ENCODE results near the gene DCLK2.

- TF ChIP-seq USF2 (IDR thresholded peaks at IDR 0.05; ENCODE audit: borderline replicate concordance, low read depth, low read length) (no peak), CTCF (IDR thresholded peaks at IDR 0.05) (no peak), MAX (IDR thresholded peaks at IDR 0.05; ENCODE audit: low read depth) (no peak), CHD2 (IDR thresholded peaks at IDR 0.05; ENCODE audit: low read length, partially characterized antibody) (no peak), NFIC (IDR thresholded peaks at IDR 0.05; ENCODE audit: borderline replicate concordance) (no peak), TAF1 (IDR thresholded peaks at IDR 0.05; ENCODE audit: borderline replicate concordance, low read depth, low read length) (no peak), EZH2phosphoT487 (IDR thresholded peaks at IDR 0.05; ENCODE audit: borderline replicate concordance, low read depth) (no peak), SMC3 (IDR thresholded peaks at IDR 0.05; ENCODE audit: low read depth, low read length) (no peak)
These were observed 172.2 kb downstream of the DCLK2 start for GRCh38 chr4:150250293-150250997.

Data from SK-N-SH (cell line).